ENCODE results near the gene WWP2.

Gene WWP2

GRCh38 chr16:69880640-69881133 is 118.6 kb downstream of the WWP2 start:
- Histone ChIP-seq H4K20me1 (ENCODE audit: insufficient read depth, low read length) (no peaks in the 10 kb centered on the region), H3K27ac (ENCODE audit: low read length) (no peak overlapping the region), H3K9ac (ENCODE audit: low read length) (no peak overlapping the region), H3K9me2 (replicated peaks; ENCODE audit: insufficient read depth, low read length) (no peaks in the 10 kb centered on the region), H3K79me2 (ENCODE audit: low read length) (no peaks in the 10 kb centered on the region), H3K9me3 (replicated peaks; ENCODE audit: insufficient read depth, low read length) (no peaks in the 10 kb centered on the region), H3K4me3 (ENCODE audit: low read length) (no peak overlapping the region), H3K36me3 (replicated peaks; ENCODE audit: insufficient read depth, low read length) (0 out of 2 replicates have a peak, but pooled peaks cover 3% of the 10 kb centered on the region), H3K27me3 (replicated peaks; ENCODE audit: insufficient read depth, low read length) (no peaks in the 10 kb centered on the region), H3F3A (ENCODE audit: insufficient read depth, low read length) (no peaks in the 10 kb centered on the region), H3K4me1 (ENCODE audit: low read length) (no peaks in the 10 kb centered on the region), H2AFZ (ENCODE audit: low read length) (no peak overlapping the region), H3K4me2 (ENCODE audit: low read depth, low read length) (no peak overlapping the region)
- DNase-seq, result no peak
- TF ChIP-seq EZH2phosphoT487 (IDR thresholded peaks at IDR 0.05; ENCODE audit: low read length) (no peak), EZH2 (optimal IDR thresholded peaks at IDR 0.05; ENCODE audit: low read depth, low read length) (no peak)
- TF ChIP-seq, protein P1, sequence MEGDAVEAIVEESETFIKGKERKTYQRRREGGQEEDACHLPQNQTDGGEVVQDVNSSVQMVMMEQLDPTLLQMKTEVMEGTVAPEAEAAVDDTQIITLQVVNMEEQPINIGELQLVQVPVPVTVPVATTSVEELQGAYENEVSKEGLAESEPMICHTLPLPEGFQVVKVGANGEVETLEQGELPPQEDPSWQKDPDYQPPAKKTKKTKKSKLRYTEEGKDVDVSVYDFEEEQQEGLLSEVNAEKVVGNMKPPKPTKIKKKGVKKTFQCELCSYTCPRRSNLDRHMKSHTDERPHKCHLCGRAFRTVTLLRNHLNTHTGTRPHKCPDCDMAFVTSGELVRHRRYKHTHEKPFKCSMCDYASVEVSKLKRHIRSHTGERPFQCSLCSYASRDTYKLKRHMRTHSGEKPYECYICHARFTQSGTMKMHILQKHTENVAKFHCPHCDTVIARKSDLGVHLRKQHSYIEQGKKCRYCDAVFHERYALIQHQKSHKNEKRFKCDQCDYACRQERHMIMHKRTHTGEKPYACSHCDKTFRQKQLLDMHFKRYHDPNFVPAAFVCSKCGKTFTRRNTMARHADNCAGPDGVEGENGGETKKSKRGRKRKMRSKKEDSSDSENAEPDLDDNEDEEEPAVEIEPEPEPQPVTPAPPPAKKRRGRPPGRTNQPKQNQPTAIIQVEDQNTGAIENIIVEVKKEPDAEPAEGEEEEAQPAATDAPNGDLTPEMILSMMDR (IDR thresholded peaks at IDR 0.05; ENCODE audit: low read length), result no peak

DNA sequence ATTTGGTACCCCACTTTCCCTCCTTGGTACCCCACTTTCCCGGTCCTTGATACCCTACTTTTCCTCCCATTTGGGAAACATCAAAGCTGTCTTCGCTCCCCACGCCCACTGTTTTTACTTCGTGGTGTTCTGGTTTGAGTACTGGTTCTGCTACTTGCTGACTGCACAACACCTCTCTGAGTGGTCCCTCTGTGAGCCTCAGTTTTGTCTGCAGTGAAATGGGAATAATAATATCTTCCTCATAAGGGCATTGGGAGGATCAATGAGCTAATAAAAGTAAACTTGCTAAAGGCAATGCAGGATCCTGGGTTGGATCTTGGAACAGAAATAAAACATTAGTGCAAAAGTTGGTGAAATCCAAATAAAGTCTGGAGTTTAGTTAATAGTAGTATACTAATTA is 119.0 kb downstream of the WWP2 start:
- Histone ChIP-seq H3K36me3 (replicated peaks; ENCODE audit: insufficient read depth, low read length) (0 out of 2 replicates have a peak, but pooled peaks cover 3% of the 10 kb centered on the region), H3F3A (ENCODE audit: insufficient read depth, low read length) (no peaks in the 10 kb centered on the region), H3K4me2 (ENCODE audit: low read depth, low read length) (no peak overlapping the region), H3K27me3 (replicated peaks; ENCODE audit: insufficient read depth, low read length) (no peaks in the 10 kb centered on the region), H3K4me3 (ENCODE audit: low read length) (no peak overlapping the region), H3K9ac (ENCODE audit: low read length) (no peak overlapping the region), H3K4me1 (ENCODE audit: low read length) (no peaks in the 10 kb centered on the region), H3K9me2 (replicated peaks; ENCODE audit: insufficient read depth, low read length) (no peaks in the 10 kb centered on the region), H3K79me2 (ENCODE audit: low read length) (no peaks in the 10 kb centered on the region), H4K20me1 (ENCODE audit: insufficient read depth, low read length) (no peaks in the 10 kb centered on the region), H3K9me3 (replicated peaks; ENCODE audit: insufficient read depth, low read length) (no peaks in the 10 kb centered on the region), H3K27ac (ENCODE audit: low read length) (no peak overlapping the region), H2AFZ (ENCODE audit: low read length) (no peak overlapping the region)
- TF ChIP-seq EZH2 (optimal IDR thresholded peaks at IDR 0.05; ENCODE audit: low read depth, low read length), result no peak
- TF ChIP-seq EZH2phosphoT487 (IDR thresholded peaks at IDR 0.05; ENCODE audit: low read length), result no peak
- TF ChIP-seq, protein P1 (IDR thresholded peaks at IDR 0.05; ENCODE audit: low read length), result no peak
- no peak for DNase-seq

- Histone ChIP-seq H3K9me3 (replicated peaks; ENCODE audit: insufficient read depth, low read length) (no peaks in the 10 kb centered on the region), H3K27ac (ENCODE audit: low read length) (no peak overlapping the region), H3F3A (ENCODE audit: insufficient read depth, low read length) (no peaks in the 10 kb centered on the region), H3K9ac (ENCODE audit: low read length) (no peak overlapping the region), H2AFZ (ENCODE audit: low read length) (no peak overlapping the region), H3K4me3 (ENCODE audit: low read length) (no peak overlapping the region), H3K9me2 (replicated peaks; ENCODE audit: insufficient read depth, low read length) (no peaks in the 10 kb centered on the region), H3K27me3 (replicated peaks; ENCODE audit: insufficient read depth, low read length) (no peaks in the 10 kb centered on the region), H3K79me2 (ENCODE audit: low read length) (no peaks in the 10 kb centered on the region), H3K36me3 (replicated peaks; ENCODE audit: insufficient read depth, low read length) (0 out of 2 replicates have a peak, but pooled peaks cover 3% of the 10 kb centered on the region), H3K4me1 (ENCODE audit: low read length) (no peaks in the 10 kb centered on the region), H3K4me2 (ENCODE audit: low read depth, low read length) (no peak overlapping the region), H4K20me1 (ENCODE audit: insufficient read depth, low read length) (no peaks in the 10 kb centered on the region)
- TF ChIP-seq, protein P1 (IDR thresholded peaks at IDR 0.05; ENCODE audit: low read length), result no peak
- TF ChIP-seq EZH2 (optimal IDR thresholded peaks at IDR 0.05; ENCODE audit: low read depth, low read length) (no peak), EZH2phosphoT487 (IDR thresholded peaks at IDR 0.05; ENCODE audit: low read length) (no peak)
- no peak for DNase-seq
Measured at GRCh38 chr16:69883744-69884143, 121.6 kb downstream of the WWP2 start.

Data from MM.1S (cell line).